GM19468 (cell line): ENCODE measurements around the gene MPV17L2.

ENCODE experiments used
- ATAC-seq: cut with Tn5 transposase; IDR thresholded peaks from one replicate; pipeline ENCODE4 v1.9.1; 2021; ENCODE audit warnings: mild to moderate bottlenecking, moderate library complexity, moderate number of reproducible peaks; ENCODE audit not compliant: unreplicated experiment; ENCODE audit errors: extremely low read depth

Gene MPV17L2

DNA sequence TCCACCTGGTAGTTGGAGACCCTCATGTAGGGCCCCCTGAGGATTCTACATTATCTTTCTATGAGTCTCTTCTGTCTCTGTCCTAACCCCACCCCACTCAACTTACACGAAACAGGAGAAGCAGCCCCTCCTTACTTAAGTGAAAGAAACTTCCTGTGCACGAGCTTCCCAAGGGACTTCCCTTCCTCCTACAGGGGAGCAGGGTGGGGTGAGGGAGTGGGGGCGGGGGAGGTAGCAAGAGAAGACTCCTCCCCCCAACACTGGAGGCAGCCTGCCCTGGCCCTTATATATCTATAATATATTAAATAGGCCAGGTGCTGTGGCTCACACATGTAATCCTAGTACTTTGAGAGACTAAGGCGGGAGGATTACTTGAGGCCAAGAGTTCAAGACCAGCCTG is 38.8 kb downstream of the MPV17L2 start:
- ATAC-seq = no peak

DNA sequence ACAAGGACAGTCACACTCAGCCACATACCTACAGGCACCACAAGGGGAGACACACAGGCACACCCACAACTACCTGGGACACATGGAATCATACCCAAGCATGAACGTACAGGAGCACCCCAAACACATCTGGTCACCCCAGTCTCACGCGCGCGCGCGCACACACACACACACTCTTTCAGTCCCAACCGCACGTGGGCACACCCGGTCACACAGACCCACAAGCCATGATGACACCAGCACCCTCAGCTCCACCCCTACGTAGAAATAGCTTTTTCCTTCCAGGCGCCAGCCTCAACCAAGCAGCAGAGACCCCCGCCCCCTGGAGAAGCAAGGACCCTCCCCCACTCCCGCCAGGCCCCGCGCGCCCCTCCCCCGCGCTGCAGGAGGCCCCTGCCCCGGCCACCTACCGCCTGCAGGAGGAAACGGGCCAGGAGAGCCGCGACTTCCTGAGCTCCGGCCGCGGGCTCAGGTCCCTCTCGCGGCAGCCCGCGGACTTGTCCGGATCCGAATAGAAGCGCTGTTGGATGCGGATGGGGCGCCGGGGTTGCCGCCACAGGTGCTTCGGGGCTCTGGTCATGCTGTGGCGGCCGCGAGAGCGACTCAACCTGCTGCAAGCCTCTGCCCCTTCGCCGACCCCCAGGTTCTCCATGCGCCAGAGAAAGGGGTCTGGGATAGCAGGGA is 39.7 kb downstream of the MPV17L2 start:
- ATAC-seq = no peak

DNA sequence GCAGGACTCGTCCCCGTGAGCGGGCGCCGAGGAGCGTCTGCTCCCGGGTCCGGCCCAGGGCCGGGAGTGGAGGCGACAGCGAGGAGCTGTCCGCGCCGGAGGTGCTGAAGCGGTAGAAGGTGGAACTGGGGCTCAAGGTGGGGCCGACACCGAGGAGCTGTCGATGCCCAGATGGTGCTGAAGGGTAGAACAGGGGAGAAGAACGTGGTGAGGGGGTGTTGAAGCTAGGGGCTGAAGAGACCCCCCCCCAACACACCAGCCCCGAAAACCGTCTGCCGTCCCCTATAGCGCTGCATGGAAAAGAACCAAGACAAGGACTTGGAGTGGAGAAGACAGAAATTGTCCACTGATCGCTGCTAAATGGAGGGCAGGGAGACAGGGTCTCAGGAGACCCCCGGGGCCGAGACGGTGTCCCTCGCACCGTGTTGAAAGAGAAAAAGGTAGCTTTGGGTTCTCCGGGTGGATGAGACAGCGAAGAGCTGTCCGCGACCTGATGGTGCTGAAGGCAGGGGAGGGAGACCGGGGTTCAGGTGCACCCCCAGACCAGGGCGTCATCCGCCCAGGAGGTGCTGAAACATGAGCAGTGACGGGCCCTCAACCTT is 40.3 kb downstream of the MPV17L2 start:
- ATAC-seq = no peak

DNA sequence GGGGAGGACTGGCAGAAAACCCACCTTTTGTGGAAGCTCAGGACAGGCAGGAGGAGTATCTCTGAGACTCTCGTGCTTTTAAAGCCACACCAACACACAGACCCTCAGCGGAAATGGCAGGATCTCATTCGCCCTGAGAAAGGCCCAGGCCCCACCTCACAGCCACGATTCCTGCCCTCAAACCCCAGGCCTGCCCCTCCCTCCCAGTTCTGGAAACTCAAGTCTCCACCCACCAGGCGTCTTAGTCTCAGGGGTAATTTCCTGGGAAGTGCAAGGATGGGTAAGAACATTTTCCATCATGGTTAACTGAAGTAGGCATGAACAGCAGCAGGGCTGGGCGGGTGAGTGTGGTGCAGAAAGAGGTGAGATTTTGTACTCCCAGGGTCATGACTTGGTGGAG is 41.2 kb downstream of the MPV17L2 start:
- no peak for ATAC-seq

DNA sequence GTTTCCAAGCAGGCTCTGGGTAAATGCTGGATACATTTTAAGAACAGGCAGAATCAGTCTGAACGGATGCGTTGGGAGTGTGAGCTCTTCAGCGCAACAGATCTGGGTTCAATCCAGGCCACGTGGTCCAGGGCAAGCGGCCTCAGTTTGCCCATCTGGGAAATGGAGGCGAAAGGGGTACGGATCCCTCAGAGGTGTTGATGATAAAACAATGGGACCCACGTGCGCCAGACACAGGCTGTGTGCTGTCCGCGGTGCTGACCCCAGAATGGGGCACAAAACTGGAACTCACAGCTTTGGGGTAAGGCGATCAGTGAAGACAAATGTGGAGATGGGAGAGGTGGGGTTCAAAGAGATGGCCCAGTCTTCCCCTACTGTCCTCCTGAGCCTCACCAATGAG is 46.3 kb downstream of the MPV17L2 start:
- no peak for ATAC-seq

DNA sequence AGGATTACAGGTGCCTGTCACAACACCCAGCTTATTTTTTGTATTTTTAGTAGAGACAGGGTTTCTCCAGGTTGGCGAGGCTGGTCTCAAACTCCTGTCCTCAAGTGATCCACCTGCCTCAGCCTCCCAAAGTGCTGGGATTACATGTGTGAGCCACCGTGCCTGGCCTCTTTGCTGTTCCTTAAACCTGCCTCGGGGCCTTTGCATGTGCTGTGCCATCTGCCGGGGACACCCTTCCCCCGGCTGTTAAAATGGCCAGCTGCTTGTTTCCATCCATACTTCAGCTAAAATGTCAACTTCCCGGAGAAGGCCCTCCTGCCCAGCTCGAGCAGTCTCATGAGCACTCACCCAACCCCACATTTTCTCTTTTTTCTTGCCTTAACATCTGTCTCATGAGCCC is 52.3 kb downstream of the MPV17L2 start:
- no peak for ATAC-seq
